GM23338 (cell line): Measurements from ENCODE around the gene P3R3URF. TPM values are rescaled to one million over a fixed set of nuclear protein-coding genes. Genes with fewer than 3 reads are reported as not detected.

Source experiments
- ATAC-seq: fragments of 200-7000 bp; cut with Tn5 transposase; 3 replicates; pipeline ENCODE4 v1.9.1; 2020
- DNase-seq: peaks from one replicate; pipeline ENCODE4 v3.0.0-alpha.2; 2015; ENCODE audit warnings: low spot score
- H2AFZ ChIP-seq: fragments of 200-600 bp; sonication (generic); 2 replicates; pipeline ENCODE4 v1.8.0; 2016; ENCODE audit warnings: antibody characterized with exemption, mild to moderate bottlenecking, moderate library complexity
- H3F3A ChIP-seq: fragments of 200-600 bp; sonication (generic); replicated peaks from 2 replicates; pipeline ENCODE4 v1.8.0; 2017; ENCODE audit warnings: antibody characterized with exemption, mixed run types, low read depth
- H3K27ac ChIP-seq: fragments of 200-600 bp; sonication (generic); 2 replicates; pipeline ENCODE4 v1.6.1; 2016; ENCODE audit warnings: low read depth
- H3K27me3 ChIP-seq: fragments of 200-600 bp; sonication (generic); 2 replicates; pipeline ENCODE4 v1.8.0; 2016; ENCODE audit warnings: mild to moderate bottlenecking, mixed run types, moderate library complexity; ENCODE audit not compliant: insufficient read depth
- H3K36me3 ChIP-seq: fragments of 200-600 bp; sonication (generic); 2 replicates; pipeline ENCODE4 v1.8.0; 2016; ENCODE audit warnings: mild to moderate bottlenecking; ENCODE audit not compliant: insufficient read depth
- H3K4me1 ChIP-seq: fragments of 200-600 bp; sonication (generic); 2 replicates; pipeline ENCODE4 v1.8.0; 2016; ENCODE audit warnings: mild to moderate bottlenecking, moderate library complexity; ENCODE audit not compliant: insufficient read depth
- H3K4me2 ChIP-seq: fragments of 200-600 bp; sonication (generic); 2 replicates; pipeline ENCODE4 v1.7.1; 2017; ENCODE audit warnings: mixed run types
- H3K4me3 ChIP-seq: fragments of 200-600 bp; sonication (generic); 2 replicates; pipeline ENCODE4 v1.6.1; 2016; ENCODE audit warnings: mixed run types
- H3K79me2 ChIP-seq: fragments of 200-600 bp; sonication (generic); replicated peaks from 2 replicates; pipeline ENCODE4 v1.8.0; 2017; ENCODE audit warnings: mild to moderate bottlenecking; ENCODE audit not compliant: insufficient read depth
- H3K9me2 ChIP-seq: fragments of 200-600 bp; sonication (generic); 2 replicates; pipeline ENCODE4 v1.8.0; 2017; ENCODE audit not compliant: insufficient read depth
- H4K20me1 ChIP-seq: fragments of 200-600 bp; sonication (generic); replicated peaks from 2 replicates; pipeline ENCODE4 v1.8.0; 2017; ENCODE audit warnings: mild to moderate bottlenecking; ENCODE audit not compliant: insufficient read depth
- H3K27ac Mint-ChIP-seq: 2 replicates; pipeline ENCODE4 v1.8.0; 2020; ENCODE audit warnings: inconsistent platforms, mild to moderate bottlenecking, moderate library complexity, mixed read lengths
- H3K27me3 Mint-ChIP-seq: 3 replicates; pipeline ENCODE4 v1.8.0; 2022; ENCODE audit warnings: low read depth, mild to moderate bottlenecking, moderate library complexity, mixed read lengths, inconsistent platforms; ENCODE audit not compliant: insufficient read depth, poor library complexity
- H3K36me3 Mint-ChIP-seq: 3 replicates; pipeline ENCODE4 v1.8.0; 2021; ENCODE audit warnings: low read depth, mild to moderate bottlenecking, inconsistent platforms, moderate library complexity, mixed read lengths
- H3K4me1 Mint-ChIP-seq: 3 replicates; pipeline ENCODE4 v1.8.0; 2020; ENCODE audit warnings: mild to moderate bottlenecking, inconsistent platforms, mixed read lengths
- H3K4me3 Mint-ChIP-seq: 3 replicates; pipeline ENCODE4 v1.8.0; 2021; ENCODE audit warnings: moderate library complexity, mild to moderate bottlenecking, inconsistent platforms, mixed read lengths
- H3K9me3 Mint-ChIP-seq: 3 replicates; pipeline ENCODE4 v1.8.0; 2020; ENCODE audit warnings: moderate library complexity, mild to moderate bottlenecking, inconsistent platforms, mixed read lengths
- CREB1 ChIP-seq: fragments of 250-450 bp; sonication (Bioruptor Pico); IDR thresholded peaks from 2 replicates; pipeline ENCODE4 v1.5.0; 2020; ENCODE audit warnings: low read depth, mild to moderate bottlenecking, moderate library complexity
- EZH2 ChIP-seq: fragments of 200-600 bp; sonication (generic); IDR thresholded peaks from one replicate; pipeline ENCODE4 v1.8.0; 2017; ENCODE audit warnings: antibody characterized with exemption, mild to moderate bottlenecking, low read depth; ENCODE audit not compliant: unreplicated experiment
- EZH2phosphoT487 ChIP-seq: fragments of 200-600 bp; sonication (generic); IDR thresholded peaks from one replicate; pipeline ENCODE4 v1.8.1; 2018; ENCODE audit warnings: antibody characterized with exemption; ENCODE audit not compliant: unreplicated experiment
- JUNB ChIP-seq: IDR thresholded peaks from one replicate; pipeline ENCODE4 v1.6.1; 2016; ENCODE audit warnings: antibody characterized with exemption; ENCODE audit not compliant: unreplicated experiment
- NANOG ChIP-seq: IDR thresholded peaks from 2 replicates; pipeline ENCODE4 v1.6.1; 2016; ENCODE audit warnings: antibody characterized with exemption, borderline replicate concordance
- POLR2AphosphoS5 ChIP-seq: IDR thresholded peaks from 2 replicates; pipeline ENCODE4 v1.6.1; 2016; ENCODE audit warnings: antibody characterized with exemption, low read depth
- STAT1 ChIP-seq: IDR thresholded peaks from one replicate; pipeline ENCODE4 v1.6.1; 2016; ENCODE audit warnings: antibody characterized with exemption; ENCODE audit not compliant: unreplicated experiment
- ZNF114 ChIP-seq: fragments of 250-450 bp; sonication (Bioruptor Pico); IDR thresholded peaks from 2 replicates; pipeline ENCODE4 v1.5.0; 2020; ENCODE audit warnings: mild to moderate bottlenecking, moderate library complexity
- ZNF331 ChIP-seq: fragments of 250-450 bp; sonication (Bioruptor Pico); IDR thresholded peaks from 2 replicates; pipeline ENCODE4 v1.5.0; 2020; ENCODE audit warnings: low read depth, mild to moderate bottlenecking, moderate library complexity
- polyA plus RNA-seq: library from polyadenylated mRNA; unstranded; fragments of >200 nt; fragmentation: Nextera tagmentation; extraction: Ambion mirVana; gene quantifications from 2 replicates; pipeline ENCODE4 v1.2.1, GENCODE V29; 2016
- total RNA-seq: library from RNA; depleted of rRNA; stranded (reverse); fragments of >200 nt; shearing (Covaris generic); gene quantifications from 2 replicates; pipeline ENCODE4 v1.2.3, GENCODE V29; 2014
- TF ChIP-seq, protein P1 (sequence below): IDR thresholded peaks from one replicate; pipeline ENCODE4 v1.6.1; 2018; ENCODE audit warnings: antibody characterized with exemption; ENCODE audit not compliant: unreplicated experiment
- TF ChIP-seq, protein P2 (sequence below): fragments of 250-450 bp; sonication (Bioruptor Pico); IDR thresholded peaks from 2 replicates; pipeline ENCODE4 v1.5.0; 2020; ENCODE audit warnings: mild to moderate bottlenecking, moderate library complexity
- TF ChIP-seq, protein P3 (sequence below), 2 experiments: fragments of 200-600 bp in 1 of 2; sonication (generic) in 1 of 2; conservative IDR thresholded peaks; 2 replicates each; pipeline versions ENCODE4 v1.5.1 to v1.6.1; 2016 to 2017; ENCODE audit warnings: antibody characterized with exemption in 2 of 2, low read depth in 2 of 2, mild to moderate bottlenecking in 2 of 2, moderate library complexity in 1 of 2
- TF ChIP-seq, protein P4 (sequence below): IDR thresholded peaks from 2 replicates; pipeline ENCODE4 v1.6.1; 2016; ENCODE audit warnings: antibody characterized with exemption

The P3R3URF gene
- total and polyA plus RNA-seq, 2 experiments from 2014 or later: not detected

DNA sequence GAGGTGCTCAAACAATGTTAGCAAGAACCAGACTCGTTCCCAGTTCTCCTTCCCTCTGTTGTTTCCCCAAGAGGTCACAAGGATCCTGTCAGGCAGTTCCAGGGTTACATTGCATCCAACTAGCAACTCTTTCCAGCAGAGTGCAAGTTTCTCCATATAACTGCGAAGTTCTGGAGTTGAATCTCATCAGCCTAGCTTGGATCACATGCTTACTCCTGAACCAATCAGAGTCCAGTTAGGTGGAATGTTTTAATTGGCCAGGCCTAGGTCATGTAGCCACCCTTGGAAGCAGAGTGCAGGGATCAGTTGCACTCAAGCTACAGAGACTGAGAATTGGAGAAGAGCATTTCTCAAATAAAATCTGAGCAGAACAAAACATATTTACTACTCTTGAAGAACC lies 28.0 kb downstream of the P3R3URF start:
- H3F3A ChIP-seq: no peaks in the 10 kb centered on the region

More for the DNA sequence above, 28.0 kb downstream of the P3R3URF start:
- Mint-ChIP-seq H3K9me3 (no peaks in the 10 kb centered on the region), H3K36me3 (no peaks in the 10 kb centered on the region), H3K27me3 (peaks cover 6% of the 10 kb centered on the region), H3K4me3 (no peak overlapping the region), H3K4me1 (peaks cover 7% of the 10 kb centered on the region), H3K27ac (no peak overlapping the region)
- H3K79me2 ChIP-seq: no peaks in the 10 kb centered on the region
- H3K4me1 ChIP-seq: no peaks in the 10 kb centered on the region; the same call in none of the 2 replicates
- H3K27ac ChIP-seq: no peak overlapping the region
- H3K27me3 ChIP-seq: no peaks in the 10 kb centered on the region
- no peaks in the 10 kb centered on the region for H4K20me1 ChIP-seq
- DNase-seq: no peak
- TF ChIP-seq EZH2phosphoT487 (no peak), NANOG (no peak), ZNF331 (CRISPR knock-in tag) (no peak), POLR2AphosphoS5 (no peak), EZH2 (no peak), ZNF114 (CRISPR knock-in tag) (no peak), JUNB (no peak), CREB1 (CRISPR knock-in tag) (no peak), STAT1 (no peak)
- TF ChIP-seq, protein P1, sequence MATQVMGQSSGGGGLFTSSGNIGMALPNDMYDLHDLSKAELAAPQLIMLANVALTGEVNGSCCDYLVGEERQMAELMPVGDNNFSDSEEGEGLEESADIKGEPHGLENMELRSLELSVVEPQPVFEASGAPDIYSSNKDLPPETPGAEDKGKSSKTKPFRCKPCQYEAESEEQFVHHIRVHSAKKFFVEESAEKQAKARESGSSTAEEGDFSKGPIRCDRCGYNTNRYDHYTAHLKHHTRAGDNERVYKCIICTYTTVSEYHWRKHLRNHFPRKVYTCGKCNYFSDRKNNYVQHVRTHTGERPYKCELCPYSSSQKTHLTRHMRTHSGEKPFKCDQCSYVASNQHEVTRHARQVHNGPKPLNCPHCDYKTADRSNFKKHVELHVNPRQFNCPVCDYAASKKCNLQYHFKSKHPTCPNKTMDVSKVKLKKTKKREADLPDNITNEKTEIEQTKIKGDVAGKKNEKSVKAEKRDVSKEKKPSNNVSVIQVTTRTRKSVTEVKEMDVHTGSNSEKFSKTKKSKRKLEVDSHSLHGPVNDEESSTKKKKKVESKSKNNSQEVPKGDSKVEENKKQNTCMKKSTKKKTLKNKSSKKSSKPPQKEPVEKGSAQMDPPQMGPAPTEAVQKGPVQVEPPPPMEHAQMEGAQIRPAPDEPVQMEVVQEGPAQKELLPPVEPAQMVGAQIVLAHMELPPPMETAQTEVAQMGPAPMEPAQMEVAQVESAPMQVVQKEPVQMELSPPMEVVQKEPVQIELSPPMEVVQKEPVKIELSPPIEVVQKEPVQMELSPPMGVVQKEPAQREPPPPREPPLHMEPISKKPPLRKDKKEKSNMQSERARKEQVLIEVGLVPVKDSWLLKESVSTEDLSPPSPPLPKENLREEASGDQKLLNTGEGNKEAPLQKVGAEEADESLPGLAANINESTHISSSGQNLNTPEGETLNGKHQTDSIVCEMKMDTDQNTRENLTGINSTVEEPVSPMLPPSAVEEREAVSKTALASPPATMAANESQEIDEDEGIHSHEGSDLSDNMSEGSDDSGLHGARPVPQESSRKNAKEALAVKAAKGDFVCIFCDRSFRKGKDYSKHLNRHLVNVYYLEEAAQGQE: no peak
- TF ChIP-seq, protein P2, sequence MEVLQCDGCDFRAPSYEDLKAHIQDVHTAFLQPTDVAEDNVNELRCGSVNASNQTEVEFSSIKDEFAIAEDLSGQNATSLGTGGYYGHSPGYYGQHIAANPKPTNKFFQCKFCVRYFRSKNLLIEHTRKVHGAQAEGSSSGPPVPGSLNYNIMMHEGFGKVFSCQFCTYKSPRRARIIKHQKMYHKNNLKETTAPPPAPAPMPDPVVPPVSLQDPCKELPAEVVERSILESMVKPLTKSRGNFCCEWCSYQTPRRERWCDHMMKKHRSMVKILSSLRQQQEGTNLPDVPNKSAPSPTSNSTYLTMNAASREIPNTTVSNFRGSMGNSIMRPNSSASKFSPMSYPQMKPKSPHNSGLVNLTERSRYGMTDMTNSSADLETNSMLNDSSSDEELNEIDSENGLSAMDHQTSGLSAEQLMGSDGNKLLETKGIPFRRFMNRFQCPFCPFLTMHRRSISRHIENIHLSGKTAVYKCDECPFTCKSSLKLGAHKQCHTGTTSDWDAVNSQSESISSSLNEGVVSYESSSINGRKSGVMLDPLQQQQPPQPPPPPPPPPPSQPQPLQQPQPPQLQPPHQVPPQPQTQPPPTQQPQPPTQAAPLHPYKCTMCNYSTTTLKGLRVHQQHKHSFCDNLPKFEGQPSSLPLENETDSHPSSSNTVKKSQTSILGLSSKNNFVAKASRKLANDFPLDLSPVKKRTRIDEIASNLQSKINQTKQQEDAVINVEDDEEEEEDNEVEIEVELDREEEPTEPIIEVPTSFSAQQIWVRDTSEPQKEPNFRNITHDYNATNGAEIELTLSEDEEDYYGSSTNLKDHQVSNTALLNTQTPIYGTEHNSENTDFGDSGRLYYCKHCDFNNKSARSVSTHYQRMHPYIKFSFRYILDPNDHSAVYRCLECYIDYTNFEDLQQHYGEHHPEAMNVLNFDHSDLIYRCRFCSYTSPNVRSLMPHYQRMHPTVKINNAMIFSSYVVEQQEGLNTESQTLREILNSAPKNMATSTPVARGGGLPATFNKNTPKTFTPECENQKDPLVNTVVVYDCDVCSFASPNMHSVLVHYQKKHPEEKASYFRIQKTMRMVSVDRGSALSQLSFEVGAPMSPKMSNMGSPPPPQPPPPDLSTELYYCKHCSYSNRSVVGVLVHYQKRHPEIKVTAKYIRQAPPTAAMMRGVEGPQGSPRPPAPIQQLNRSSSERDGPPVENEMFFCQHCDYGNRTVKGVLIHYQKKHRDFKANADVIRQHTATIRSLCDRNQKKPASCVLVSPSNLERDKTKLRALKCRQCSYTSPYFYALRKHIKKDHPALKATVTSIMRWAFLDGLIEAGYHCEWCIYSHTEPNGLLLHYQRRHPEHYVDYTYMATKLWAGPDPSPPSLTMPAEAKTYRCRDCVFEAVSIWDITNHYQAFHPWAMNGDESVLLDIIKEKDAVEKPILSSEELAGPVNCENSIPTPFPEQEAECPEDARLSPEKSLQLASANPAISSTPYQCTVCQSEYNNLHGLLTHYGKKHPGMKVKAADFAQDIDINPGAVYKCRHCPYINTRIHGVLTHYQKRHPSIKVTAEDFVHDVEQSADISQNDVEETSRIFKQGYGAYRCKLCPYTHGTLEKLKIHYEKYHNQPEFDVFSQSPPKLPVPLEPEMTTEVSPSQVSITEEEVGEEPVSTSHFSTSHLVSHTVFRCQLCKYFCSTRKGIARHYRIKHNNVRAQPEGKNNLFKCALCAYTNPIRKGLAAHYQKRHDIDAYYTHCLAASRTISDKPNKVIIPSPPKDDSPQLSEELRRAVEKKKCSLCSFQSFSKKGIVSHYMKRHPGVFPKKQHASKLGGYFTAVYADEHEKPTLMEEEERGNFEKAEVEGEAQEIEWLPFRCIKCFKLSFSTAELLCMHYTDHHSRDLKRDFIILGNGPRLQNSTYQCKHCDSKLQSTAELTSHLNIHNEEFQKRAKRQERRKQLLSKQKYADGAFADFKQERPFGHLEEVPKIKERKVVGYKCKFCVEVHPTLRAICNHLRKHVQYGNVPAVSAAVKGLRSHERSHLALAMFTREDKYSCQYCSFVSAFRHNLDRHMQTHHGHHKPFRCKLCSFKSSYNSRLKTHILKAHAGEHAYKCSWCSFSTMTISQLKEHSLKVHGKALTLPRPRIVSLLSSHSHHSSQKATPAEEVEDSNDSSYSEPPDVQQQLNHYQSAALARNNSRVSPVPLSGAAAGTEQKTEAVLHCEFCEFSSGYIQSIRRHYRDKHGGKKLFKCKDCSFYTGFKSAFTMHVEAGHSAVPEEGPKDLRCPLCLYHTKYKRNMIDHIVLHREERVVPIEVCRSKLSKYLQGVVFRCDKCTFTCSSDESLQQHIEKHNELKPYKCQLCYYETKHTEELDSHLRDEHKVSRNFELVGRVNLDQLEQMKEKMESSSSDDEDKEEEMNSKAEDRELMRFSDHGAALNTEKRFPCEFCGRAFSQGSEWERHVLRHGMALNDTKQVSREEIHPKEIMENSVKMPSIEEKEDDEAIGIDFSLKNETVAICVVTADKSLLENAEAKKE: no peak
- TF ChIP-seq, protein P3, sequence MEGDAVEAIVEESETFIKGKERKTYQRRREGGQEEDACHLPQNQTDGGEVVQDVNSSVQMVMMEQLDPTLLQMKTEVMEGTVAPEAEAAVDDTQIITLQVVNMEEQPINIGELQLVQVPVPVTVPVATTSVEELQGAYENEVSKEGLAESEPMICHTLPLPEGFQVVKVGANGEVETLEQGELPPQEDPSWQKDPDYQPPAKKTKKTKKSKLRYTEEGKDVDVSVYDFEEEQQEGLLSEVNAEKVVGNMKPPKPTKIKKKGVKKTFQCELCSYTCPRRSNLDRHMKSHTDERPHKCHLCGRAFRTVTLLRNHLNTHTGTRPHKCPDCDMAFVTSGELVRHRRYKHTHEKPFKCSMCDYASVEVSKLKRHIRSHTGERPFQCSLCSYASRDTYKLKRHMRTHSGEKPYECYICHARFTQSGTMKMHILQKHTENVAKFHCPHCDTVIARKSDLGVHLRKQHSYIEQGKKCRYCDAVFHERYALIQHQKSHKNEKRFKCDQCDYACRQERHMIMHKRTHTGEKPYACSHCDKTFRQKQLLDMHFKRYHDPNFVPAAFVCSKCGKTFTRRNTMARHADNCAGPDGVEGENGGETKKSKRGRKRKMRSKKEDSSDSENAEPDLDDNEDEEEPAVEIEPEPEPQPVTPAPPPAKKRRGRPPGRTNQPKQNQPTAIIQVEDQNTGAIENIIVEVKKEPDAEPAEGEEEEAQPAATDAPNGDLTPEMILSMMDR (conservative IDR thresholded peaks at IDR 0.05; ENCODE audit: low read depth in 2 of 2): no peak
- TF ChIP-seq, protein P4, sequence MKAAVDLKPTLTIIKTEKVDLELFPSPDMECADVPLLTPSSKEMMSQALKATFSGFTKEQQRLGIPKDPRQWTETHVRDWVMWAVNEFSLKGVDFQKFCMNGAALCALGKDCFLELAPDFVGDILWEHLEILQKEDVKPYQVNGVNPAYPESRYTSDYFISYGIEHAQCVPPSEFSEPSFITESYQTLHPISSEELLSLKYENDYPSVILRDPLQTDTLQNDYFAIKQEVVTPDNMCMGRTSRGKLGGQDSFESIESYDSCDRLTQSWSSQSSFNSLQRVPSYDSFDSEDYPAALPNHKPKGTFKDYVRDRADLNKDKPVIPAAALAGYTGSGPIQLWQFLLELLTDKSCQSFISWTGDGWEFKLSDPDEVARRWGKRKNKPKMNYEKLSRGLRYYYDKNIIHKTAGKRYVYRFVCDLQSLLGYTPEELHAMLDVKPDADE: no peak
- no peak overlapping the region for H3K4me3 ChIP-seq
- 0 out of 2 replicates have a peak, but pooled peaks cover 3% of the 10 kb centered on the region for H3K9me2 ChIP-seq
- no peak; the same call in 1 of the 3 replicates for ATAC-seq
- H3K4me2 ChIP-seq: no peak overlapping the region
- H3K36me3 ChIP-seq: no peaks in the 10 kb centered on the region
- H2AFZ ChIP-seq: peak overlapping the region; percentile 8; the same call in 1 of the 2 replicates
